GM19397 (cell line): ENCODE data around the gene PSMC5.
"Not testable (repeated sequence)": the region's sequence is repeated elsewhere in the genome, so short reads cannot be mapped to it uniquely, and the experiment has no call there.

Experiments used
- ATAC-seq: cut with Tn5 transposase; IDR thresholded peaks from one replicate; pipeline ENCODE4 v1.9.1; 2021; ENCODE audit warnings: mild to moderate bottlenecking, moderate library complexity; ENCODE audit not compliant: unreplicated experiment

Gene PSMC5

DNA sequence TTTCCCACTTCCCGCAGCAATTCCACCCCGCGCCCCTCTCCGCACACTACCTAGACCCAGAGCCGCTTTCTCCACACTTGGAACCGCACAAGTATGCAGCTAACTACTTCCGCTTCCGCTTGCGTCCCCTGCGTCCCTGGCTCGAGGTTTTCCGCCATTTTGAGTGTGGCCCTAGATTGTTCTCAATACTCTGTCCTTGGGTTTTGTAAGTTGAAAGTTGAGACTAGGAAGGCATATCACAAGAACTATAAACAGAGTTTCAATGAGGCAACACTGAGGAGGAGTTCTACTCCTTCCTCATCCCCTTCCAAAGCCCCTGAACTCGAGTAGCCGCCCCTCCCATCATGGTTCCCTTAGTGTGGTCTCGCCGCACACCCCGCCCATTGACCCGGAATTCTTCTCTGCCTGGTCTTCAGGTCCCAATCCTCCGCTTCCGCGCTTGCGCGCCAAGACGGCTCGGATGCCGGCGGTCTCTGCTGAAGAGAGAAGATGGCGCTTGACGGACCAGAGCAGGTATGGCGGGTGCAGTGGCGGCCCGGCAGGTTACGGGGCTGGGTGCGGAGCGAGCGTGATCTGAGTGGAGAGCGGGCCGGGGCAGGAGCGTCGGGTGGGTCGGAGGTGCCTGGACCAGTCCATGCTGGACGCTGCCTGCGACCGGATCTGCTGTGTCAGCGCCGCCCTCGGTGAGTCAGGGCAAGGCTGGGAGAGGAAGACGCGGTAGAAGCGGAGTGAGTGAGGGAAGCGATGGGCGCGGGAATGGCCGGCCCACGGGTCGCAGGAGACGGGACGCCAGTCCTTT lies at the start of gene PSMC5, which contains the start of gene FTSJ3:
Gene PSMC5 (plus strand): TSS at position 430 of the 799 bp plus-strand sequence. CDS start 60 bp downstream, at position 490.
Gene FTSJ3 (minus strand): TSS at position 662 of the 799 bp plus-strand sequence. CDS start 761 bp downstream, outside the sequence.
- ATAC-seq, result peak; percentile 90

DNA sequence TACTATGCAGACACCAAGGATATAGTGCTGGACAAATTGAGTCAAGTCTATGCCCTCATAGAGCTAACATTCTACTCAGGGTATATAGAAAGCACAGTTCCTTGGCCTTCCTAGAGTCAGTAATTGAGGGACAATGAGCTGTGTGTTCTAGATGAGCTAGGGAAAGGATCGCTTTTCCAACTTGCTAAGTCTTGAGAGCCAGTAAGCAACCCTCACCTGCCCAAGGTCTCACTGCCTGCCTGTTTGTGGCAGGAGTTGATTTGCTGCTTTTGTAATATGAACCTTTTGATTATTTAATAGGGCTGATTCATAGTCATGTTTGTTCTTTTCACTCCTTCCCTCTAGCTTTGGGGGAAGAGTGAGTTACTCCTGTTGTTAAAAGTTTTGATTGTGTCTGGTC lies 46.7 kb upstream of the PSMC5 start:
- no peak for ATAC-seq

DNA sequence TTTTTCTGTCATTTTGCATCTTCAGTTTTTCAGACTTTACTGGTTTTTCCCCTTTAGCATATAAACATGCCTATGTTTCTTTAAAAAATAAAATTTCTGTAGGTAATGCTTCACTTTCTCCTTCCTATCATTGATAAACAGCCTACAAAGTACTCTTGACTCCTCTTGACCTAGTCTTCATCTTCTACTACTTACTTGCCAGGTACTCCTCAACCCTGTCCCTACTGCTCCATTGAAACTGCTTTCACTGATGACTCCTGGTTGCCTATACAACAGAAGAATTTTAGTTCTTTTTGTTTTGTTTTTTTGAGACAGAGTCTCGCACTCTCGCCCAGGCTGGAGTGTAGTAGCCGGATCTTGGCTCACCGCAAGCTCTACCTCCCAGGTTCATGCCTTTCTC lies 46.3 kb upstream of the PSMC5 start:
- no peak for ATAC-seq

DNA sequence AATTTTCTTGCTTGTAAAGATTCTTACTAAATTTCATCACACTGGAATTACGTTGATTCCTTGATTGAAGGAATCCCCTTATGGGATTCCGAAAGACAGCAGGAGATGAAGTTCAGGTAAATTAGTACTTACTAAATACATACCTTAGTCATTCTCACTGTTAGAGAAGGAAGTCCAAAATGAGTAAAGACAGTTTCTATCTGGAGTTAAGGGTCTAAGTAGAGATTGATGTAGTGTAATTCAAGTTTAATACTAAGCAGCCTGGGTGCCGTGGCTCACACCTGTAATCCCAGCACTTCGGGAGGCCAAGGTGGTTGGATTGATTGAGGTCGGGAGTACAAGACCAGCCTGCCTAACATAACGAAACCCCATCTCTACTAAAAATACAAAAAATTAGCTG lies 43.7 kb upstream of the PSMC5 start:
- ATAC-seq, result no peak

DNA sequence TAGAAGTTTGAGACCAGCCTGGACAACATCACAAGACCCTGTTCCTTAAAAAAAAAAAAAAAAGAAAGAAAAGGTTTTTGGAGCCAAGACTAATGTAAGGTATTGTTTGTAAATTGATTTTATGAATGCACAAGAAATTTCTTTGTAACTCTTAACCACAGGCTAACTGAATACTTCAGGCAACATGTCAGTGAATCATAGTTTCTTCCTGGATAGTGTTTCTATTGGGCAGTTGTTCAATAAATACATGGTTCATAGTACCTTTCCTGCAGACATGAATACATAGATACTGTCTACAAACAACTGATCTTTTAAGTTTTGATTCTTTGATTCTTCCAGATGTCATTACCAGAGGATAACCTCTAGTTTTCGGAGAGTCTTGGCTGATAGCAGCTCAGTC lies 41.7 kb upstream of the PSMC5 start:
- ATAC-seq, result no peak

DNA sequence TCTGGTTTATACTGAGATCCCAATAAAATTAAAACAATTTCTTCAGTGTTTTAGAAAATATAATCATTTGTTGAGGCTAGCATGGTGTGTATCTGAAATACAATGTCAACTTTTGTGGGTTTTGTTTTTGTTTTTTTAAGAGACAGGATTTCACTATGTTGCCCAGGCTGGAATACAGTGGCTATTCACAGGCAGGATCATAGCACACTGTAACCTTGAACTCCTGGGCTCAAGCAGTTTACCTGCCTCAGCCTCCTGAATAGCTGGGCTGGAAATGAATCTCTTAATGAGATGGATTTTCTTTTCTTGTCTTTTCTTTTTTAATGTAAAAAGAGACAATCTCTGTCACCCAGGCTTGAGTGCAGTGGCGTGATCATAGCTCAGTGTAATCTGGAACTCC lies 41.1 kb upstream of the PSMC5 start:
- no peak for ATAC-seq

DNA sequence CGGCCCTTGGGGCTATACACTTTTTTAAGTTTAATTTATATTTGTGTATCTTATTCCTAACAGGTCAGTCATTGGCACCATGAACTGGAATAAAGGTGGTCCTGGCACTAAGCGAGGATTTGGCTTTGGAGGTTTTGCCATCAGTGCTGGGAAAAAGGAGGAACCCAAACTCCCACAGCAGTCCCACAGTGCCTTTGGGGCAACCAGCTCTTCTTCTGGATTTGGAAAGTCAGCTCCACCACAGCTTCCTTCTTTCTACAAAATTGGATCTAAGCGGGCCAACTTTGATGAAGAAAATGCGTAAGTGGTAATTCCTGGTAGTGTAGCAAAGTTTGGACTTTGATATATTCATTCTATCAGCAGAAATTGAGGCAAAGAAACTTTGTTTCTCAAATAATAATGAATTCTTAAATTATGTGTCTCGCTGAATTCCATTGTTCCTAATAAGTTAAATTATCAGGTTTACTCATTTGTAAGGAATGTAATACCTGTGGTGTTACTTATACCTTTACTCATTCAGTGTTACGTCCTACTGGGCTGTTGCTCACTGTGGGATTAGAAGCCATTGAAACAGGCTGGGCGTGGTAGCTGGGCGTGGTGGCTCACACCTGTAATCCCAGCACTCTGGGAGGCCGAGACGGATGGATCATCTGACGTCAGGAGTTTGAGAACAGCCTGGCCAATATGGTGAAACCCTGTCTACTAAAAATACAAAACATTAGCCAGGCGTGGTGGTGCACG lies 40.1 kb upstream of the PSMC5 start:
- ATAC-seq, result no peak

DNA sequence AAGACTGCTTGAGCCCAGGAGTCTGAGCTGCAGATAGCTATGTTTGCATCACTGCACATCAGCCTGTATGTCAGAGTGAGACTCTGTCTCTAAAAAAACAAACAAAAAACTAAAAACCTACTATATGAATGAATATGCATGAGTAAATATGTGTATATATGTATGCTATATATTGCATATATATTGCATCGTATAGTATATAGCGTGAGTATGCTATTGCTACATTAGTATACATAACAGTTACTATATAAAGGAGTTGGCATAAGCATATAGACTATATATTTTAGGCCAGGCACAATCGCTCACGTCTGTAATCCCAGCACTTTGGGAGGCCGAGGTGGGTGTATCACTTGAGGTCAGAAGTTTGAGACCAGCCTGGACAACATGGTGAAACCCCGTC lies 37.2 kb upstream of the PSMC5 start:
- ATAC-seq, result no peak

DNA sequence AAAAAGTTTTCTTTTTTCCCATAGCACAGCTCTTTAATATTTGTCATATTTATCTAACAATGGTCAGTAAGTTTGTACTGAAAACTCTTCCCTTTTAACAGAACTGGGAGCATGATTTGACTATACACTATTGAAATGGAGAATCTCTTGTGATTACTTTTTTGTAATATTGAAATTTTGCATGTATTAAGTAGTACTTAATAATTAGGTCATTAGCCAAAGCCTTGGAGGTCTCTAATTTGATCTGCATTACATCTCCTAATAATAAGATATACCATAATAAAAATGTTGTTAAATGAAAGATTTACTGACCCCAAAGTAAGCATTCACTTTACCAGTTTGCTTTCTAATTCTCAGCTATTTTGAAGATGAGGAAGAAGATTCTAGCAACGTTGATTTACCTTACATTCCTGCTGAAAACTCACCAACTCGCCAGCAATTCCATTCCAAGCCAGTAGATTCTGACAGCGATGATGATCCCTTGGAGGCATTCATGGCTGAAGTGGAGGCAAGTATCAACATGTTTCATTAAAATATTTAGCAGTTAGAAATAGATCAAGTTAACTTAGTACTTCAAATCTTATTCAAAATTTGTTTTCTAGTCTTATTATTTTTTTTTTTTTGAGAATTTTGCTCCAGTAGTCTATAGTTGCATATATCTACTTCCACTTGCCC lies 35.0 kb upstream of the PSMC5 start:
- no peak for ATAC-seq

DNA sequence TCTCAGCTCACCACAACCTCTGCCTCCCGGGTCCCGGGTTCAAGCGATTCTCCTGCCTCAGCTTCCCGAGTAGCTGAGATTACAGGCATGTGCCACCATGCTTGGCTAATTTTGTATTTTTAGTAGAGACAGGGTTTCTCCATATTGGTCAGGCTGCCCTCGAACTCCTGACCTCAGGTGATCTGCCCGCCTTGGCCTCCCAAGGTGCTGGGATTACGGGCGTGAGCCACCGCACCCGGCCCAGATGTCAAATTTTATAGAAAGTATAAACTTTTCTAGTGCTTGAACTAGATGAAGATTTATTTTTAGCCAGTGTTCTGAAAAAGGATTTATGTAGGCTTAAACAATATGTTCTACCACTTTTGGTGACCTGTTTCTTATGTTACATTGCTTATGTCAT lies 30.9 kb upstream of the PSMC5 start:
- ATAC-seq, result not testable (repeated sequence)

DNA sequence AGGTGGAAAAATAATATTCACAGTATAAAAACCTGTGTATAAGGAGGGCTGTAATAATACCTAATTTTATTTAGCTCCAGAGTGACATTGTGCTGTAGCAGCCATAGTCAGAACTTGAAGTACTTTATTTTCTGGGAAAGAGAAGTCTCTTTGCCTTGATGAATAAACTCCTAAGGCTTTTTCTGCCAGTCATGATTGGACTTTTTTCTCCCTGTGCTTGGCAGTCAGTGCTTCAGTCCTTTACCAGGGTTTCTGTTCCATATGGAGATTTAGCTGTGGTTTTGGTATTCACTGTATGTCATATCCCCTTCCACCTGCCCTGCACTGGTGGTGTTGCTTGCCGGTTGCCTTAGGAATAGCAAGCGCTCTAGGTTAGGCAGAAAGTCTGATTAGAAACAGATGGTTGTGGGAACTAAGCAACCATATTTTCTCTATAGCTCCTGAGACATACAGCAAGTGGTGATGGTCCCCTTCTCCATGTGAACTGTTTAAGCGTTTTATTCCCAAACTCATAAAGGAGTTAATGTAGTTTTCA lies 28.6 kb upstream of the PSMC5 start:
- ATAC-seq, result no peak

DNA sequence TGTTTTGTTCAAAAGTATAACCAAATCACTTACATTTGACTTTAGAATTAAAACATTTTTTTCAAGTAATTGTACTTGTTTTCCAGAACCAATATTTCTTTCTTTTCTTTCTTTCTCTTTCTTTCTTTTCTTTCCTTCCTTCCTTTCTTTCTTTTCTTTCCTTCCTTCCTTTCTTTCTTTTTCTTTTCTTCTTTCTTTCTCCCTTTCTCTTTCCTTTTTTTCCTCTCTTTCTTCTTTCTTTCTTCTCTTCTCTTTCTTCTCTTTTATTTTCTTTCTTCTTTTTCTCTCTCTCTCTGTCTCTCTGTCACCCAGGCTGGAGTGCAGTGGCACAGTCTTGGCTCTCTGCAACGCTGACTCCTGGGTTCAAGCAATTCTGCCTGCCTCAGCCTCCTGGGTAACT lies 26.4 kb upstream of the PSMC5 start:
- ATAC-seq, result no peak

DNA sequence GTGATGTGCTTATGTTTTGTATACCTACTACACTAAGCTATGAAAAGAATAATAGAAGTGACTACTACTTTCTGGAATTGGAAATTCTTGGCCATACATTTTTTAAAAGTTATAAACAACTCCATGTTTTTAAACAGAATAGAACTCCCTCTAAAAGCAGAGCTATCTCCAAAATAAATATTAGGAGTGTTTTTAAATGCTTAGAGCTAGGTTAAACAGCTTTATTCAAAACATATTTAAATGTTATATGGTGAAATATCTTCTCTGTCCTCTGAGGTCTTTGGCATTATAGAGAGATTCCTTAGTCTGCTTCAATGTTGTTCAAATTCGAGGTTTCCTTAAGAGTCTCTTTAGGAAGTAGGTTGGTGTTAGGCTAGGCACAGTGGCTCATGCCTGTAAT lies 22.9 kb upstream of the PSMC5 start:
- ATAC-seq, result no peak

DNA sequence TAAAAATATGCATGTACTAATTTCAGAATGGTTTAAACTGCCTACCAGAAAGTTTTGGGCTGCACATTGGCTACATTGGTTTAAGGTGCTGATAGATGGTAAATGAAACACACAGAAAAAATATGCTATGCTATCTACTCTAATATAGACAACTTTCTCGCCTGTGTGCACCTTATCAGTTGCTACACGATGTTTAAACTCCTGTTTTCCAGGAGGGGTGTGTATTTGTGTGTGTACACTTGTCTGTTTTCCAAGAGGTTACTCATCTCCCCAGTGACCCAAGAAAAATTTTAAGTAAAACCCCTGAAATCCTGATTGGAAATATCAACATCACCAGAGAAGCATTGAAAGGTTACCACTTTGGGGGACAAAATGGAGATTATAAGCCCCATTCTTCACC lies 21.6 kb upstream of the PSMC5 start:
- ATAC-seq, result no peak

DNA sequence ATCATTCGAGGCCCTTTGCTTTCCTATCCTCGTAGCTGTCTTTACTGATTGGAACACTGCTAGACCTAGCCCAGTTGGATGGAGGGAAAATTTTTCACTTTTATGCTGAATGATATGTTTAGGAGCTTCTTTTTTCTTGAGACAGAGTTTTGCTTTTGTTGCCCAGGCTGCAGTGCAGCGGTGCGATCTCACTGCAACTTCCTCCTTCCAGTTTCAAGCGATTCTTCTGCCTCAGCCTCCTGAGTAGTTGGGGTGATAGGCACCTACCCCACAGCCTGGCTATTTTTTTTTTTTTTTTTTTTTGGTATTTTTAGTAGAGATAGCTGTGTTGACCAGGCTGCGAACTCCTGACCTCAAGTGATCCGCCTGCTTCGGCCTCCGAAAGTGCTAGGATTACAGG lies 17.3 kb upstream of the PSMC5 start:
- no peak for ATAC-seq

DNA sequence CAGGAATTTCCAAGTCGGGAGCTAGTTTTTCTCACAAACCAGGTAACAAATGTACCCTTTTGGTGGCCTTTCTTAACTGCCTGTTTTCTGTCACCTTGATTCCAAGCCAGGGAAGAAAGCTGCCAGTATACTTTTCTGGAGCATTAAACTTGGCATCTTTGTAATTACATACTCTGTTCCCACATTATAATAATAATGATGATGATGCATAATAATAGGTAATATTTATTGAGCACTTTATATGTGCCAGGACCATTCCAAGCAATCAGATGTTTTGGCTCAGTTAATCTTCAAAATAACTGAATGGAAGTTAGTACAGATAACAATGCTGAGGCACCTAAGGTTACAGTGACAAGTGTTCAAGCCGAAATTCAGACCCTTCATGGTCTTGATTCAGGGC lies 11.1 kb upstream of the PSMC5 start:
- ATAC-seq, result no peak

DNA sequence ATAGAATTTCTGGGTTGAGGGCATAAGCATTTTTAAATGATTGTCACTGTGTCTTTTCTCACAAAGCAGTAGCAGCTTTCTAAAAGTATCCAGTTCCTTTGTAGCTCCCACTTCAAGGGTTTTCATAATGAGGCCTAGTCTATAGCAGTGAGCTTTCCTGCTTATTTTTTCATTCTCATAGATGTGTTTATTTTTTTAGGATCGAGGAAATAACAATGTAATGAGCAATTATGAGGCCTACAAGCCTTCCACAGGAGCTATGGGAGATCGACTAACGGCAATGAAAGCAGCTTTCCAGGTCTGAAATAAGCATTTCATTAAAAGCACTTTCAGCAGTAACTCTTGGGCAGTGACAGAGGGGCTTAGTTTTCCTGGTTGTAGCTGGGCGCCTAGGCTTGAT lies 10.6 kb upstream of the PSMC5 start:
- no peak for ATAC-seq

DNA sequence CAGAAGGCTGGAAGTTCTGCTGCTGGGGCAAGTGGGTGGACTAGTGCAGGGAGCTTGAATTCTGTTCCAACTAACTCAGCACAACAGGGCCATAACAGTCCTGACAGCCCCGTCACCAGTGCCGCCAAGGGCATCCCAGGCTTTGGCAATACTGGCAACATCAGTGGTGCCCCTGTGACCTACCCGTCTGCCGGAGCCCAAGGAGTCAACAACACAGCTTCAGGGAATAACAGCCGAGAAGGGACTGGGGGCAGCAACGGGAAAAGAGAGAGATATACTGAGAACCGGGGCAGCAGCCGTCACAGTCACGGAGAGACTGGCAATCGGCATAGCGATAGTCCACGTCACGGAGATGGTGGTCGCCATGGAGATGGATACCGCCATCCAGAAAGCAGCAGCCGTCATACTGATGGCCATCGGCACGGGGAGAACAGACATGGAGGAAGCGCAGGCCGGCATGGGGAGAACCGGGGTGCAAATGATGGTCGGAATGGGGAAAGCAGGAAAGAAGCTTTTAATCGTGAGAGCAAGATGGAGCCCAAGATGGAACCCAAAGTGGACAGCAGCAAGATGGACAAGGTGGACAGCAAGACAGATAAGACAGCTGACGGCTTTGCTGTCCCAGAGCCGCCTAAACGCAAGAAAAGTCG lies 9.4 kb upstream of the PSMC5 start:
- ATAC-seq, result no peak

DNA sequence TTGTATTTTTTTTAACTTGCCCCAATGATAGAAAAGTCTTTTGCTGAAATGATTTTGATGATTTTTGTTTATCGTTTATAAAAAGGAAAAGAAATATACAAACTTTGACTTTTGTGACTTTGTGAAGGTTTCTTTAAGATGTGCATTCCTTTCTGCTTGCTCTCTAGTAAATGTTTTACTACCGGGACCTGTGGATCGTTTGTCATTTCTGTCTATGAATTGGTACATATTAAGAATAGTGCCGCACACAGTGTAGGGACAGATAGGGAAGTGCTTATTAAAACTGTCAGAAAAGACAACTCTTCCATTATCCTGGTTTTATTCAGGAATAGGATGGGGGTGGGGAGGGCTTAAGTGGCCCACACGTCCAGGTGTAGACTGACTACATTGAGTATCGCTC lies 8.1 kb upstream of the PSMC5 start:
- ATAC-seq, result no peak

DNA sequence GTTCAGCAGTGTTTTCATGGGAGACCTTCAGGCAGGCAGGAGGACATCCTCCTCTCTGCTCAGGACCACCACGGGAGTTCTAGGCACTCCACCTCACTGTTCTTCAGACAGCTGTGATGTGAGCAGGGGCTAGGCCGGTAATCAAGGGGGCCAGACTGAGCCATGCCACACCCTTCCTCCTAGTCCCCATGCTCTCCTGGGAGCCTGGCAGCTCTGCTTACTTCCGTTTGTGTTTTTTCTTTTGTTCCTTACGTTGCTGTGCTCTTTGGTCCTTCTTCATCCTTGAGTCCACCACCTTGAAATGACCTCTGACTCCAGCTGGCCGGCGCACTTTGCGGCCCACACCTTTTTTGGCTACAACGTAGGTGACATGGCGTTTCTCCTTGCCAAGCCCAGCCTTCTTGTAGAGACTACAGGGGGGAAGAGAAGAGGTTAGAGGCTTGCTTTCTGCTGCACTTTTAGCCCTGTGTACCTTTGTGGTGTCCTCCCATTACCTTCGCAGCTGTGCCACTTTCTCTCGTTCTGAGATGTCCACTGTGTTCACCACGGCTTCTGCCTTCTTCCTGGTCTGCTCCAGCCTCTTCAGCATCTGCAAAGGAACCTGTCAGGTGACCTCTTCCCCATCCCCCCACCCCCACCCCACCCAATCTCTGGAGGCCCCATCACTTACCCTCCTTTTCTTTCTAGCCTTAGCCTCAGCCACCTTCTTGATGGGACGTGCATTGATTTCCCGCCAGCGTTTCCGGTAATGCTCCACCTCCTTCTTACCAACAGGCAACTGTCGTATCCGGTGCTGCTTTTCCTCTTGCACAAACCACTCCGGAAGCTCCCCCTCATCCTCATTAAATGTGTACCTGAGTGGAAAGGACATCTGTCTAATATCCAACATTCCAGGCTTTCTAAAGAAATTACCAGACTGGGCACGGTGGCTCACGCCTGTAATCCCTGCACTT lies 7.4 kb upstream of the PSMC5 start:
- no peak for ATAC-seq
